Fibroblast of villous mesenchyme (primary cell): ENCODE data around the gene PPP2R2C. TPM values are rescaled to one million over a fixed set of nuclear protein-coding genes. Genes with fewer than 3 reads are reported as not detected.

Source experiments
- DNase-seq: peaks from one replicate; pipeline ENCODE4 v3.0.0-alpha.2; 2010; ENCODE audit warnings: low read depth
- H3K4me3 ChIP-seq: 2 replicates; pipeline ENCODE4 v1.5.1; 2011; ENCODE audit warnings: low read depth, mild to moderate bottlenecking, low read length
- CTCF ChIP-seq: IDR thresholded peaks from 2 replicates; pipeline ENCODE4 v1.5.1; 2012; ENCODE audit warnings: low read depth, mild to moderate bottlenecking, low read length; ENCODE audit not compliant: insufficient read depth
- total RNA-seq: library from RNA; depleted of rRNA; stranded (reverse); fragments of >200 nt; gene quantifications from 2 replicates; pipeline ENCODE4 v1.2.3, GENCODE V29; 2012

Gene PPP2R2C
- total RNA-seq, 1 donor, result not detected

- no peak for TF ChIP-seq CTCF
- H3K4me3 ChIP-seq, result no peak overlapping the region
- DNase-seq, result no peak
Observed at GRCh38 chr4:6319530-6320150, 152.8 kb downstream of the PPP2R2C start.

GRCh38 chr4:6318206-6318605 lies 154.2 kb downstream of the PPP2R2C start:
- H3K4me3 ChIP-seq, result no peak overlapping the region
- no peak for DNase-seq
- TF ChIP-seq CTCF, result no peak

GRCh38 chr4:6316461-6317003 lies 155.9 kb downstream of the PPP2R2C start:
- no peak for DNase-seq
- no peak overlapping the region for H3K4me3 ChIP-seq
- no peak for TF ChIP-seq CTCF

- TF ChIP-seq CTCF, result no peak
- DNase-seq, result no peak
- H3K4me3 ChIP-seq, result no peak overlapping the region
Observed at GRCh38 chr4:6313216-6313615, 159.2 kb downstream of the PPP2R2C start.

GRCh38 chr4:6309777-6310176 lies 162.6 kb downstream of the PPP2R2C start:
- TF ChIP-seq CTCF, result no peak
- no peak for DNase-seq
- H3K4me3 ChIP-seq, result no peak overlapping the region

GRCh38 chr4:6308899-6309643 lies 163.3 kb downstream of the PPP2R2C start:
- DNase-seq, result no peak
- TF ChIP-seq CTCF, result no peak
- peak overlapping the region; percentile 23 for H3K4me3 ChIP-seq
